Measurements from ENCODE around the gene AGBL4.

Gene AGBL4

DNA sequence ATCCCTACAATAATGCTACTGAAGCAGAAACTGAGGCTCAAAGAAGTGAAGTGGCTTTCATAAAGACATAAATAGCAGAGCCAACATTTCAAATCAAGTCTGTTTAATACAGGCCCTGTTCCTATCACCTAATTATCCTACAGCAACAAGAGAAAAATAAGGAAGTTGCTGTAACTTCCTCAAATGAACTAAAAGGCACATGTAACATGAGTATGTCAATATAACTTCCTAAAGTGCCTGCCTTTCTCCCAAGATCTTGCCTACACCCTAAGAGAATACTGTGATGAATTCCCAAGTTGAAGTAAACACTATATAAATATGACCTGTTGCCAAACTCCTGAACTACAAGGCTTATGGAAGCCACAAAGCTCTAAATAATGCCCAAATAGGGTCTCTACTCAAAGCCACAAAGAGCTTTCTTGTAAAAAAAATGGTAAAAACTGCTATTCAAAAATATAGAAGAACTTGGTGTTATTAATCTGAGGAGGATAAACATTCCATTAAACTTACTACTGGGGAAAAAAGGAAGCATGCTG, 1255.7 kb downstream of the AGBL4 start:
- DNase-seq (ENCODE audit: low read depth in 2 of 2): no peak

DNA sequence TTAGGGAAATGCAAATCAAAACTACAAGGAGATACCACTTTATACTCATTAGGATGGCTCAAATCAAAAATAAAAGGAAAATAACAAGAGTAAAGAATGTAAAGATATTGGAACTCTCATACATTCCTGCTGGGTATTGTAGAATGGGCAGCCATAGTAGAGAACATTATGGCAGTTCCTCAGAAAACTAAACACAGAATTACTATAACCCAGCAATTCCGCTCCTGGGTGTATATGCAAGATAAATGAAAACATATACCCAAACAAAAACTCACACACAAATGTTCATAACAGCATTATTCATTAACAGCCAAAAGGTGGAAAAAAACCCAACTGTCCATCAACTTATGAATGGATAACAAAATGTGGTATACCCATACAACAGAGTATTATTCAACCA, 1258.4 kb downstream of the AGBL4 start:
- DNase-seq (ENCODE audit: low read depth in 2 of 2): no peak

GRCh38 chr1:48761986-48762385, 1261.8 kb downstream of the AGBL4 start:
- no peak for DNase-seq (ENCODE audit: low read depth in 2 of 2)

GRCh38 chr1:48761411-48761810, 1262.3 kb downstream of the AGBL4 start:
- DNase-seq (ENCODE audit: low read depth in 2 of 2): no peak

DNA sequence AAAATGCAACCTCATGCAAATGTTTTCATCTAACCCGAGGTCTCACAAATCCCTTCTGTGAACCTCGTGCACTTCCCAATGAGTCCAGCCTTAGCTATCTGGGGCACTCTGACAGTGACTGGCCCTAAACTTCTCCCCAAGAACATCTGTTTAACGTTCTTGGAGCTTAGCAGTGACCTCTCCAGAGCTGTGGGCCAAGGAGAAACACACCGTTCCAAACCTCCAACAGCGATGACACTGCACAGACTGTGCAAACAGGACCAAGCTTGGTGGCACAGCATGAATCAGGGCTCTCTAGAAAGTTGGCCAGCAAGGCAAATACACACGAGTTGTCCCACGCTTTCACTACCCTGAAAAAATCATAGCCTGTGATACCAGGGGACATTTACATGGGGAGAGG, 1262.9 kb downstream of the AGBL4 start:
- no peak for DNase-seq (ENCODE audit: low read depth in 2 of 2)

GRCh38 chr1:48758976-48759375, 1264.8 kb downstream of the AGBL4 start:
- no peak for DNase-seq (ENCODE audit: low read depth in 2 of 2)

DNA sequence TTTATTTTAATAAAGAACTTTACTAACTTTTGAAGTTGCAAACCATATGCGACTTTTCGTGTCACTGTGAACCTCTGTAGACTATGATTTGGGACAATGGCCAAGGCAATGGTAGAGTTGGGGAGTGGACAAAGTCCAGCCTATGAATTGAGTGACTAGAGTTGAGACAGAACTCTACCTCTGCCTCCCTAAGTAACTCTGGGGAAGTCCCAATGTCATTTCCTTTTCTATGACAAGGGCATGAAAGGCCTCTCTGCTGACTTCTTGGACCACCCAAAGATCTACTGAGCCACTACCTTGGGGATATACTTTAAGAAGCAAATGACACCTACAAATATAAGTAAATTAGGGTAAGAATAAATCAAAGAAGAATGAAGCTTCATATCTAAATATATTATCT, 1266.4 kb downstream of the AGBL4 start:
- no peak for DNase-seq (ENCODE audit: low read depth in 2 of 2)

GRCh38 chr1:48756683-48757316, 1267.0 kb downstream of the AGBL4 start:
- no peak for DNase-seq (ENCODE audit: low read depth in 2 of 2)

DNA sequence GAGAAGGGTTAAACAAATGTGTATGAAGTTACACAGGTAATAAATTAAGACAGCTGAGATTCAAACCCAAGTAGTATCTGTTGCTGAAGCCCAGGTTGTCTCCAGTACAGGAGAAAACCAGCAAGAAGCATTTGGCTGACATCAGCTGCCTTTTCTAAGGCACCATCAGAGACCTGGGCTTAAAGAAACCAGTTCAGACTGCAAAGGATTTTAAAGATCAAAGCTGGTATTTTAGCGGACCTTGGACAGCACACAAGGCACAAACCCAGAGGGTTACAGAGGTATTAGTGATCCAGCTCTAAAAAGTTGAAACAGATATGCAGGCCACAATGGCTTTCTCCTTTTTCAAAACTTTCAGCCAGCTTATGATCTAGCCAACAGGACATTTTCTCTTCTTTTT, 1270.5 kb downstream of the AGBL4 start:
- no peak for DNase-seq (ENCODE audit: low read depth in 2 of 2)

DNA sequence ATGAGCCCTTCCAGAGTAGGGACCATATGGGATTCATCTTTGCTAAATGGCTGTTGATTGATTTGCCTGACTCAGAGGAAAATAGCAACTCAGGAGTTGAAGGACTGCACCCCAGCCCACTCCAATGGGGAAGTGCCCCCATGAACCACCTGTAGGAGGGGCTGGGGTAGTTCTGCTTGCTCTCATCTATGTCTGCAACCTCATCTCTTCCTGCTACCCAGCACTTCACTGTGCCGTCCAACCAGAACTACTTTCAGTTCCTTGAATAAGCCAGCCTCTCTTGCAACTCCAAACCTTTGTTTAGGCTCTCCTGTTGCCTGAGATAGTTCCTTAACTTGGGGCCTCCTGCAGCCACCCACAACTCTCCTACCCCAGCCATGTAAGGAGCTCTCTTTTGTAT, 1273.6 kb downstream of the AGBL4 start:
- DNase-seq (ENCODE audit: low read depth in 2 of 2): no peak

GRCh38 chr1:48749068-48749467, 1274.7 kb downstream of the AGBL4 start:
- no peak for DNase-seq (ENCODE audit: low read depth in 2 of 2)

- DNase-seq (ENCODE audit: low read depth in 2 of 2): no peak
Measured at GRCh38 chr1:48746906-48747305, 1276.8 kb downstream of the AGBL4 start.

DNA sequence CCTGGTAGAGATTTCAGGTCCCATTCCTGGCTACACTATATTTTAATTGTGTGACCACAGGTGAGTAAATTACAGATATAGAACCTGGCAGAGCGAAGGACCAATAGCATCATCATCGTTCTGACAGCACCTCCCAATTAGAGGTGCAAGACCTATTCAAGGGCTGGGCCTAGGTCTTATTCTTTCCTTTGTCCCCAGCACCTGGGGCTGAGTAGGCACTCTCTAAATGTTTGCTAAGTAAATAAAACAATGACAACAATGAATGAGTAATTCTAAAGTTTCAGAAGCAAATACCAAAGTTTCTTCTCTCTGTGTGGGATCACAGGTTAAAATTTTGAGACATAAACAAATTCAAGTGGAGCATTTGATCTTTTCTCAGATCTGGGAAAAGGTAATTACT, 1279.7 kb downstream of the AGBL4 start:
- no peak for DNase-seq (ENCODE audit: low read depth in 2 of 2)

DNA sequence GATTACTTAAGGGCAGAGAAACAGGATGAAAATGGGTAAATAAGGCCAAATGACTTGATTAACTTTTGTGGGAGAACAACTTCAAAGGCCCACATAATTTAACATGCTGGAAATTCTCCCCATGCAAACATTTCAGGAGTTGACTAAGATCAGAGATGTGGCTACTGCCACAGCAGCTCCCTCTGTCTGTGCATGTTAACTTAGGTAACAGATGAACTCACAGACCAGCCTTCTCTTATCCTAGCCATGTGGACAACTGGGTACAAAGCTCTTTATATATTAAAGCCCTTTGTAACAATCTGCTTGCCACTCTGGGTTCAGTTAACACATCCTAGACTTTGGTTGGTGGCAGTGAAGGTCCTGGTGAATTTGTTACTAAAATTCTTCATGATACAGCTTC, 1280.3 kb downstream of the AGBL4 start:
- no peak for DNase-seq (ENCODE audit: low read depth in 2 of 2)

DNA sequence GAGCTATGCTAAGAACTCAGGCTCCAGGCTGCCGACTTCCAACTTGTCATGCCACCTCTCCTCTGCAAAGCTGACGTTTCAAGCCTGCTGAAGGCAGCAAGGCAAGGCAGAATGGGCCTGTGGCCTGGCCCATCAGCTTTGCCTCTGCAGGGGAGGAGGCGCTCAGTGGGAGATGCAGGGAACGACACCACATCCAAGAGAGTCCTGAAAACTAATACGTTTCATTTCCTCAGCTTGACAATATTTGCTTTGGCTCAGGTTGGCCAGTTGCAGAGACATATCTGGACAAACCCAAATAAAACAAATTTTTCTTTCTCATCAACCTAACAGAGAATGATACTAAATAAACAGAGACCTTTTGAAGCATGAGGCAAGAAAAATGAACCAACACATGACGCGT, 1282.4 kb downstream of the AGBL4 start:
- DNase-seq (ENCODE audit: low read depth in 2 of 2): no peak

DNA sequence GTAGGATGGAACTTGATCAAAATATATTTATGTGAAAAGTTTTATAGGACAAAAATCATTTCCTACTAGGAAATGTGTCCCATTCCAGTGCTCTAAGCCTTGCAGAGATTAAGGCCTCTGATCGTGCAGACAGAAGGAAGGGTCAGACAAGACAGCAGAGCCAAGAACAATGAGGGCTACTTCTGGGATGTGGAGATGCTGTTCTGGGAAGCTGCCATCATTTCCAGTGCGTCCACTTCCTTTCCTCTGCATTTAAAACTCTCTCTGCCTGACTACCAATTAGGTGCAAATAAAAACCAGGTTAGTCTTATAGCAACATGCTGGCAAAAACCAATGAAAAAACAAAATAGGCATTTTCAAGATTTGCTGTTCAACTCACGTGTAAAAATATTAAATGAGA, 1283.1 kb downstream of the AGBL4 start:
- no peak for DNase-seq (ENCODE audit: low read depth in 2 of 2)

GRCh38 chr1:48739091-48739490, 1284.7 kb downstream of the AGBL4 start:
- DNase-seq (ENCODE audit: low read depth in 2 of 2): no peak

DNA sequence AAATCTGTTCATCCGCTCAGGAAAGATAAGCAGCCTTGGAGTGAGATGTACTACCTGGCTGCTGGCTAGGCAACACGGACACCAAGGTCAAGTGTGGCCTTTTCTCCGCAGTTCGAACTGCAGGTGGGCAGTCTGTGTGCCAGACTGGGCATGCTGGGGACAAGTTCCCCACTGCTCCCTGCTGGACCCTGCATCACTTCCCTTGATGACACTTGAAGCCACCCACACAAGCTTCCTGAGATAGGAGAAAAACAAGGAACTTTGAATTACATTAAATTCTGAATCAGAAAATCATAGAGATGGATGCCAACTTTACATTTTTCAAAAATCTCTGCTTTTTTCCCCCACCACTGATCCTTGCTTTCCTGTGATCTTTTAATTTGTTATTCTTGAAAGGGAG, 1285.4 kb downstream of the AGBL4 start:
- DNase-seq (ENCODE audit: low read depth in 2 of 2): no peak

GRCh38 chr1:48735796-48736195, 1288.0 kb downstream of the AGBL4 start:
- DNase-seq (ENCODE audit: low read depth in 2 of 2): no peak

DNA sequence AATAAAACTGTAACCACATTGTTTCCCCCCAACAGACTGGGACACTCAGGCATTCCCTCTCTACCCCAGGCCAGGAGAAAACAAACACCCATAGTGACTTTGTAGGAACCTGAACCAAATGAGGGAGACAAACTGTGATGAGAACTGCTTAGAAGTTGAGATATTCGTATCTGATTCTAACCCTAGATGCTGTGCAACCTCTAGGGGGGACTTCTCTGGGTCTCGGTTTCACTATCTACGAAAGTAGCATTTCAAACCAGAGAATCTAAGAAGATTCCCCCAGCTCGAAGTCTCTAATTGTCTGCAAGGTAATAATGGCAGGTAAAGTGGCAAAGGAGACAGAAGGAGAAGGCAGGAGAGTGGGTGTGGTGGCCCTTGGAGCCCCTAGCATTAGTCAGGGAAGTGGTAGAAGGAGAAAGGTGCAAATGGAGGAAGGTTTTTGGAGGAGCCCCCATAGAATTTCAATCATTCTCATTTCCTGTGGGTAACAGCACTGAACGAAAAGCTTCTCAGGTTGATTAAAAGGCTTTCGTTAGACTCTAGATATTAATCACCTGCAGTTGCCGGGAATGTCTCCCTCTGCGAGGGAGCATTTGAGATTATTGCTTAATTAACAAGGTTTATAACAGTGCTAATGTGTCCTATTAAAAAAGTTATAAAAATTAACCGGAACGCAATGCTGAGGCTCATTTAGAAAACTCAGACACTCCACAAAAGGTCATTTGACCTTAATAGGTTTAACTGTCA, 1293.4 kb downstream of the AGBL4 start:
- DNase-seq (ENCODE audit: low read depth in 2 of 2): no peak

GRCh38 chr1:48728584-48728983, 1295.2 kb downstream of the AGBL4 start:
- no peak for DNase-seq (ENCODE audit: low read depth in 2 of 2)

DNA sequence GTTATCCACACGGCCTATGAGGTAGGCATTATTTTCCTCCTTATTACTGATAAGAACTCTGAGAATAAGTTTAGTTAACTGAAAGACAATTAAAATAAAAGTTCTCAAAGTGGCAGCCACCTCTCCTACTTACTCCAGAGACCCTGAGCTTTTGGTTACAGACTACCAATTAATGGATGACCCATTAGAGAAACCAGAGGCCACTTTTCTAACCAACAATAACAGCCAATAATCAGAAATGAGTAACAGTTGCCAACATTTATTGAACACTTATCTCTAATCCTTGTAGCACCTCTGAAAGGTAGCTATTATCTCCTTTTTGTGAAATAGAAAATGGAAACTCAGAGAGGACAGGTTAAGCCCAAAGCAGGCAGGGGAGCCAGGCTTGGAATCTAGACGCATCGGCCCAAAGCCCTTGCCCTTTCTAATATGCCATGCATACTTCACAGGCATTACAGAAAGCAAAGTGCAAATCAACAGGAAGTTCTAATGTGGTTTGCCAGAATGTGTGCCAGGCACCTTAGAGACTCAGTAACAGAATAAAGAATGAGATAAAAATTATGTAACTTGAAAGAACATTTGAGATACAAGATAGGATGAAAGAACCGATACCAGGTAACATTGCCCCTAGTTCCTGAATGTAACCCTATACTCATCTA, 1297.1 kb downstream of the AGBL4 start:
- no peak for DNase-seq (ENCODE audit: low read depth in 2 of 2)

GRCh38 chr1:48726139-48726538, 1297.6 kb downstream of the AGBL4 start:
- no peak for DNase-seq (ENCODE audit: low read depth in 2 of 2)

All from stimulated activated CD4-positive, alpha-beta T cell treated with anti-CD3 and anti-CD28 coated beads, Interleukin-12 subunit alpha, Interleukin-12 subunit beta, amount 100 ng/mL, for 24 hours (primary cell).